ENCODE data around the gene ARL8B. TPM values are rescaled to one million over a fixed set of nuclear protein-coding genes. Genes with fewer than 3 reads are reported as not detected.
"Not testable (repeated sequence)": the region's sequence is repeated elsewhere in the genome, so short reads cannot be mapped to it uniquely, and the experiment has no call there.

ARL8B gene
- total RNA-seq, 1 donor from 2014 or later = 145 TPM

DNA sequence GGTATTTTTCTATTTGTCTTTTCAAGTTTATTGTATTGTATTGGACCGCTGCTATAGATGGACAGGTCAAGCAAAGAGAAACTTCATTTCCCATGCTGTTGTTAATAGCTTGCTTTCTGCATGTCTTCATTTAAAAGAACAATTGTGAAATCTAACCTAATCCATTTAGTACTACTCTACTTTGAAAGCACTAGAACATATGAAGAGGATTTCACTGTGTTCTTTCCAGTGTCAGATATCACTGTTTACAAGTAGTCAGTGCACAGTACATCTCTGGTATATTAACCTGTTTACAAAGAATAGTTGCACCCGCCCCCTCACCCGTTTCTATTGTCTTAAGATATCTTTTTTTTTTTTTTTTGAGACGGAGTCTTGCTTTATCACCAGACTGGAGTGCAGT is 43.6 kb downstream of the ARL8B start:
- H3K36me3 ChIP-seq (ENCODE audit: control insufficient read depth, insufficient read depth, low read length) = peaks cover 2% of the 10 kb centered on the region
- H3K27me3 ChIP-seq (ENCODE audit: control insufficient read depth, insufficient read depth, low read length) = no peaks in the 10 kb centered on the region
- TF ChIP-seq, protein P1, sequence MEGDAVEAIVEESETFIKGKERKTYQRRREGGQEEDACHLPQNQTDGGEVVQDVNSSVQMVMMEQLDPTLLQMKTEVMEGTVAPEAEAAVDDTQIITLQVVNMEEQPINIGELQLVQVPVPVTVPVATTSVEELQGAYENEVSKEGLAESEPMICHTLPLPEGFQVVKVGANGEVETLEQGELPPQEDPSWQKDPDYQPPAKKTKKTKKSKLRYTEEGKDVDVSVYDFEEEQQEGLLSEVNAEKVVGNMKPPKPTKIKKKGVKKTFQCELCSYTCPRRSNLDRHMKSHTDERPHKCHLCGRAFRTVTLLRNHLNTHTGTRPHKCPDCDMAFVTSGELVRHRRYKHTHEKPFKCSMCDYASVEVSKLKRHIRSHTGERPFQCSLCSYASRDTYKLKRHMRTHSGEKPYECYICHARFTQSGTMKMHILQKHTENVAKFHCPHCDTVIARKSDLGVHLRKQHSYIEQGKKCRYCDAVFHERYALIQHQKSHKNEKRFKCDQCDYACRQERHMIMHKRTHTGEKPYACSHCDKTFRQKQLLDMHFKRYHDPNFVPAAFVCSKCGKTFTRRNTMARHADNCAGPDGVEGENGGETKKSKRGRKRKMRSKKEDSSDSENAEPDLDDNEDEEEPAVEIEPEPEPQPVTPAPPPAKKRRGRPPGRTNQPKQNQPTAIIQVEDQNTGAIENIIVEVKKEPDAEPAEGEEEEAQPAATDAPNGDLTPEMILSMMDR (IDR thresholded peaks at IDR 0.05; ENCODE audit: insufficient read depth, low read length, severe bottlenecking) = no peak
- no peak overlapping the region for H3K4me3 ChIP-seq (ENCODE audit: low read depth, low read length)
- FAIRE-seq (no peak), DNase-seq (ENCODE audit: low read depth) (no peak)

DNA sequence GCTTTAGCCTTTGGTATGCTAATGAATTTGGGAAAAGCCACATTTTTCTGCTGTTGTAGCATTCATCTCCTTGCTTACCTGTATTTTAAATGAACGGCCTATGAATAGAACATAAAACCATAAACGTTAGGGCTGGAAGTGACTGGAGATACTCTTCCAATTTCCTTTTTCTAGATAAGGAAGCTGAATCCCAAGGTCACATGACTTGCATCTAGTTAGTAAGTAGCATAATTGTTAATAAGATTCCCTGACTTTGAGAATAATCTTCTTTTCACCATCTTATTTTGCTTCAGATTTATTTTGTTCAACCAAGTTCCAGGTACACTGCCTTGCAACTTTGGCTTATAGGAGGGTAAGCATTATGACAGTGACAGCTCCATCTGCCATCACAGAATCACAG is 44.8 kb downstream of the ARL8B start:
- FAIRE-seq (peak; percentile 28), DNase-seq (ENCODE audit: low read depth) (no peak)
- peaks cover 5% of the 10 kb centered on the region for H3K36me3 ChIP-seq (ENCODE audit: control insufficient read depth, insufficient read depth, low read length)
- no peak overlapping the region for H3K4me3 ChIP-seq (ENCODE audit: low read depth, low read length)
- TF ChIP-seq, protein P1 (IDR thresholded peaks at IDR 0.05; ENCODE audit: insufficient read depth, low read length, severe bottlenecking) = no peak
- no peaks in the 10 kb centered on the region for H3K27me3 ChIP-seq (ENCODE audit: control insufficient read depth, insufficient read depth, low read length)

DNA sequence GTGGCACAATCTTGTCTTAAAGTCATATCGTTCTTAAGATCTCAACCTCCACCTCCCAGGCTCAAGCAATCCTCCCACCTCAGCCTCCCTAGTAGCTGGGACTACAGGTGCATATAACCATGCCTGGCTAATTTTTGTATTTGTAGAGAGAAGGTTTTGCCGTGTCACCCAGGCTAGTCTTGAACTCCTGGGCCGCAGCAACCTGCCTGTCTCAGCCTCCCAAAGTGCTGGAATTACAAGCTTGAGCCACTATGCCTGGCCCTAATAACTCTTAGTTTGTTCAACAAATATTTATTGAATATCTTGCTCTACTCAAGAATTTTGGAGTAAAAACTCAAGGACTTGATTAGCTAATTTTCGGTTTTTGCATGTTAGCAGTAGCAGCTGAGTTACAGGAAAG is 46.0 kb downstream of the ARL8B start:
- Histone ChIP-seq H3K4me3 (ENCODE audit: low read depth, low read length) (no peak overlapping the region), H3K27me3 (ENCODE audit: control insufficient read depth, insufficient read depth, low read length) (no peaks in the 10 kb centered on the region), H3K36me3 (ENCODE audit: control insufficient read depth, insufficient read depth, low read length) (peaks cover 7% of the 10 kb centered on the region)
- FAIRE-seq (no peak), DNase-seq (ENCODE audit: low read depth) (no peak)
- TF ChIP-seq, protein P1 (IDR thresholded peaks at IDR 0.05; ENCODE audit: insufficient read depth, low read length, severe bottlenecking) = no peak

DNA sequence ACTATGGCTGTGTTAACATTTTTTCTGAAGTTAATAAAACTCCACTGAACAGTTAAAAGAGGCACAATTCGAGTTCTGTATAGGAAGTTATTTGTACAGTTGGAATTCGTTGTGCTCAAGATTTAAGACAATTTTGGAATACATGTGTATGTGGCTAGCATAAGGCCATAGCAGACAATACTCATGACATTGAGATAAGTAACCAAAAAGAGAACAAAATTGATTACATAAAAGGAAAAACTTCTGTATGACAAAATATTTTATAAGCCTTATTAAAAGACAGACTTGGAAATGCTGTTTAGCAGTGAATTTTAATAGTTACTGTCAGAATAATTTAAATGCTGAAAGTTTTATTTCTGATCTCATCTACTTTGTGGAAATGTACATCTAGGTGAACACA is 47.7 kb downstream of the ARL8B start:
- no peak for FAIRE-seq
- H3K27me3 ChIP-seq (ENCODE audit: control insufficient read depth, insufficient read depth, low read length) = no peaks in the 10 kb centered on the region
- H3K4me3 ChIP-seq (ENCODE audit: low read depth, low read length) = no peak overlapping the region
- DNase-seq (ENCODE audit: low read depth) = no peak
- peaks cover 10% of the 10 kb centered on the region for H3K36me3 ChIP-seq (ENCODE audit: control insufficient read depth, insufficient read depth, low read length)
- TF ChIP-seq, protein P1 (IDR thresholded peaks at IDR 0.05; ENCODE audit: insufficient read depth, low read length, severe bottlenecking) = no peak

DNA sequence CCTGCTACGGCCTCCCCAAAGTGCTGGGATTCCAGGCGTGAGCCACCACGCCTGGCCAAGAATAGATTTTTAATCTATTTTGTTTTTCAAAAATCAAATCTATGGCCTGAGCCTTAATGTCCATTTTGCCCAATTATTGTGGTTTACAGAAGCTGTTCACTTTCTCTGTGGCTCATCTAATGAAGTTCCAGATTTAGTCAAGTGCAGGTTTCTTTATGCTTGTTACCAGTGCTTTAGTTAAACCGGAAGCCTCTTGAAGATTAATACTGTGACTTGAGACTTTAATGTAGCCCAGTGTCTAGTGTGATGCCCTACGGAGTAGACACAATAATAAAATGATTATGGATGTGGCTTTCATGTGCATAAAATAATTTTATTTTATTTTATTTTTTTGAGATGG is 48.9 kb downstream of the ARL8B start:
- DNase-seq (ENCODE audit: low read depth) = no peak
- Histone ChIP-seq H3K4me3 (ENCODE audit: low read depth, low read length) (no peak overlapping the region), H3K36me3 (ENCODE audit: control insufficient read depth, insufficient read depth, low read length) (peaks cover 10% of the 10 kb centered on the region), H3K27me3 (ENCODE audit: control insufficient read depth, insufficient read depth, low read length) (no peaks in the 10 kb centered on the region)
- FAIRE-seq = no peak
- TF ChIP-seq, protein P1 (IDR thresholded peaks at IDR 0.05; ENCODE audit: insufficient read depth, low read length, severe bottlenecking) = no peak

DNA sequence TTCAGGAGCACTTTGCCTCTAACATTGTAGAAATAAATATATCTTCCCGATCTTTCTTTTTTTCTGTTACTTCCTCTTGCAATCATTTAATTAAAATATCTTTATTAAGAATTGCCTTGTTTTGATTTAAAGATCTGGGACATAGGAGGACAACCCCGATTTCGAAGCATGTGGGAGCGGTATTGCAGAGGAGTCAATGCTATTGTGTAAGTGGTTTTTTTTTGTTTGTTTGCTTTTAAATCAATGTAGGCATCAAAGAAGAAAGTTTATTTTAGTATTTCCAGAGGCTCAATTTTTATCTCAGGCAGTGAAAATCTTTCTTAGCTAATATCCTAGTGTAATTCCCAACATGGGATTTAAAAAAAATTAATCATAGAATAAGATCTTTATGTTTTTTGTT is 49.9 kb downstream of the ARL8B start:
- FAIRE-seq (no peak), DNase-seq (ENCODE audit: low read depth) (no peak)
- Histone ChIP-seq H3K36me3 (ENCODE audit: control insufficient read depth, insufficient read depth, low read length) (peaks cover 10% of the 10 kb centered on the region), H3K4me3 (ENCODE audit: low read depth, low read length) (no peak overlapping the region), H3K27me3 (ENCODE audit: control insufficient read depth, insufficient read depth, low read length) (no peaks in the 10 kb centered on the region)
- TF ChIP-seq, protein P1 (IDR thresholded peaks at IDR 0.05; ENCODE audit: insufficient read depth, low read length, severe bottlenecking) = no peak

DNA sequence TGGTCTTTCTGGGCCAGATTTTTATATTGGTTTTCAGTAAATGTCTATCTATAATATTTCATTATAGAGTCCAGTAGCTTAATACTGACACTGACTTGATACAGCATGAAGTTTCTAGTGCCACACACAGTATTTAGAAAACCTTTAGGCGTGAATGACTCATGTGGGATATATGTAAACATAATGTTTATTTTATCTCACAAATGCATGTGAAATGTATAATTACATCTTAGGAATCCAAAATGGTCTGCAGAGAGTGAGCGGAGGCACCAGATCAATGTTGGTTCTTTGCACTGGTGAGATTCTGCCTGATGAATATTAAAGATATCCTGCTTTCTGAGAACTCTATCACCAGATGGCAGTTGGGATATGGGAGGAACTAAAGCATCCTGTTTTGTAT is 56.9 kb downstream of the ARL8B start:
- not testable (repeated sequence) for H3K27me3 ChIP-seq (ENCODE audit: control insufficient read depth, insufficient read depth, low read length); DNase-seq (ENCODE audit: low read depth); FAIRE-seq; H3K36me3 ChIP-seq (ENCODE audit: control insufficient read depth, insufficient read depth, low read length); H3K4me3 ChIP-seq (ENCODE audit: low read depth, low read length)

Data from bronchial epithelial cell (primary cell).